ENCODE measurements around the gene C2CD4D. TPM values are rescaled to one million over a fixed set of nuclear protein-coding genes. Genes with fewer than 3 reads are reported as not detected.

Gene C2CD4D
- total RNA-seq, 1 experiment from 2014 or later, result 0.79 TPM

DNA sequence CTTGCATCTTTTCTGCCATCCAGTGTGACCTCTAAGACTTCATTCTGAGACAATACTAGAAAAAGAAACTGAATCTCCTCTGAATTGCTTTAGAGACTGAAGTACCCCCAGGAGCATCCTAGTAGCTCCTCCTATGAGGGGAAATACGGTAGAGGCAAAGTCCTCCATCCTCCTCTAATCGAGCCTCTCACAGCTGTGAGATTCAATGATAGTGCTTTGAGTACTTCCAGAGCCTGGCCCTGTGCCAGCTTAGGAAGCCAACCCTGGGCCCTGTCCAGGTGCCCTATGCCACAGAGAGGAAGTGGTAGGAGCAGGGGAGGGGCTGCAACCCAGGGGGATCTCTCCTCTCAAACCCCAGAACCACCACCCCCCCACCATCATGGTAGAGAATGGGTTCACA lies 18.7 kb downstream of the C2CD4D start:
- no peaks in the 10 kb centered on the region for H3K79me2 ChIP-seq (ENCODE audit: insufficient read depth, low read length)
- H3K9me3 ChIP-seq (ENCODE audit: control insufficient read depth, low read depth, low read length), result no peaks in the 10 kb centered on the region
- no peak overlapping the region for H3K27ac Mint-ChIP-seq
- no peak overlapping the region for H3K4me2 ChIP-seq (ENCODE audit: insufficient read depth, insufficient read length, low read length)
- H3K4me1 Mint-ChIP-seq, result peaks cover 16 to 21% of the 10 kb centered on the region in 2 experiments
- no CpG with 5 or more reads among the region's 2 CpGs for WGBS (ENCODE audit: extremely low coverage, insufficient read length, low lambda C conversion rate)
- no peak overlapping the region for H2BK5ac ChIP-seq (ENCODE audit: insufficient read length, low read length)
- no peak overlapping the region for H4K91ac ChIP-seq (ENCODE audit: insufficient read length, low read depth, low read length)
- no peak overlapping the region for H2BK12ac ChIP-seq (ENCODE audit: insufficient read length, low read depth, low read length)
- H3T11ph ChIP-seq (ENCODE audit: low read length), result no peak overlapping the region
- H3K79me1 ChIP-seq (ENCODE audit: insufficient read depth, low read depth, low read length, poor library complexity, severe bottlenecking), result no peaks in the 10 kb centered on the region
- no peaks in the 10 kb centered on the region for H3K36me3 Mint-ChIP-seq (ENCODE audit: insufficient read depth in 1 of 3, low read depth in 3 of 3)
- H3K23ac ChIP-seq (ENCODE audit: insufficient read length, low read depth, low read length), result no peak overlapping the region
- H2AFZ ChIP-seq (ENCODE audit: low read length), result no peak overlapping the region
- no peak overlapping the region for H3K56ac ChIP-seq (ENCODE audit: insufficient read length, low read depth, low read length)
- no peaks in the 10 kb centered on the region for H3K9me3 Mint-ChIP-seq
- no peaks in the 10 kb centered on the region for H3K4me1 ChIP-seq (ENCODE audit: insufficient read depth, low read length)
- H3K27ac ChIP-seq (ENCODE audit: insufficient read length, low read depth, low read length), result no peak overlapping the region
- no peak overlapping the region for H2BK20ac ChIP-seq (ENCODE audit: low read depth, low read length, poor library complexity, severe bottlenecking)
- H3K23me2 ChIP-seq (ENCODE audit: insufficient read length, low read depth, low read length, poor library complexity, severe bottlenecking), result no peaks in the 10 kb centered on the region
- H4K5ac ChIP-seq (ENCODE audit: insufficient read length, low read depth, low read length), result no peak overlapping the region
- H2BK15ac ChIP-seq (ENCODE audit: low read depth, low read length), result no peak overlapping the region
- H3K4me3 Mint-ChIP-seq, result no peak overlapping the region
- no peak overlapping the region for H3K9ac ChIP-seq (ENCODE audit: extremely low read depth, insufficient read length, low read length)
- DNase-seq, result no peak
- H3K14ac ChIP-seq (ENCODE audit: insufficient read depth, low read length), result no peak overlapping the region
- H4K20me1 ChIP-seq (ENCODE audit: control insufficient read depth, insufficient read depth, insufficient read length), result no peaks in the 10 kb centered on the region
- peaks cover 4% of the 10 kb centered on the region for H3K27me3 Mint-ChIP-seq (ENCODE audit: low read depth)
- no peaks in the 10 kb centered on the region for H3K27me3 ChIP-seq (ENCODE audit: insufficient read depth, low read length)
- no peak overlapping the region for H3K18ac ChIP-seq (ENCODE audit: insufficient read length, low read depth, low read length)
- H3K4ac ChIP-seq (ENCODE audit: low read depth, low read length), result no peak overlapping the region
- no peak overlapping the region for H4K8ac ChIP-seq (replicated peaks; ENCODE audit: insufficient read length, low read depth, low read length)
- no peak overlapping the region for H2AK5ac ChIP-seq (ENCODE audit: insufficient read length, low read length)
- no peak overlapping the region for H2BK120ac ChIP-seq (ENCODE audit: low read depth, low read length, poor library complexity, severe bottlenecking)
- no peak for TF ChIP-seq CTCF (conservative IDR thresholded peaks at IDR 0.05)

Data from H9 (cell line).